Measurements from ENCODE around the gene FRMD8. TPM values are rescaled to one million over a fixed set of nuclear protein-coding genes. Genes with fewer than 3 reads are reported as not detected.
"Not testable (repeated sequence)": the region's sequence is repeated elsewhere in the genome, so short reads cannot be mapped to it uniquely, and the experiment has no call there.

FRMD8 gene
- total and polyA plus RNA-seq, 2 experiments from 2014 or later = 32.6 to 64.6 TPM

- Histone ChIP-seq H3K4me1 (ENCODE audit: low read depth) (no peaks in the 10 kb centered on the region), H3K9me3 (ENCODE audit: low read depth) (no peaks in the 10 kb centered on the region), H3K4me3 (no peak overlapping the region), H3K27me3 (no peaks in the 10 kb centered on the region), H3K27ac (no peak overlapping the region), H3K36me3 (no peaks in the 10 kb centered on the region)
- DNase-seq (ENCODE audit: low read depth in 1 of 2, low spot score in 1 of 2) = peak in 1 of 2 donors; percentile 62
- TF ChIP-seq CTCF (IDR thresholded peaks at IDR 0.05; ENCODE audit: low read depth, low read length) = no peak
Observed at GRCh38 chr11:65446446-65447277, 60.2 kb downstream of the FRMD8 start.

GRCh38 chr11:65448074-65448417 lies 61.6 kb downstream of the FRMD8 start:
- Histone ChIP-seq H3K27ac (no peak overlapping the region), H3K9me3 (ENCODE audit: low read depth) (no peaks in the 10 kb centered on the region), H3K36me3 (no peaks in the 10 kb centered on the region), H3K4me1 (ENCODE audit: low read depth) (no peaks in the 10 kb centered on the region), H3K27me3 (no peaks in the 10 kb centered on the region), H3K4me3 (no peak overlapping the region)
- DNase-seq (ENCODE audit: low read depth in 1 of 2, low spot score in 1 of 2) = peak in 1 of 2 donors; percentile 55
- TF ChIP-seq CTCF (IDR thresholded peaks at IDR 0.05; ENCODE audit: low read depth, low read length) = no peak

GRCh38 chr11:65448418-65449105 lies 62.1 kb downstream of the FRMD8 start:
- no peaks in the 10 kb centered on the region for H3K36me3 ChIP-seq
- no peaks in the 10 kb centered on the region for H3K4me1 ChIP-seq (ENCODE audit: low read depth)
- H3K27ac ChIP-seq = no peak overlapping the region
- no peaks in the 10 kb centered on the region for H3K27me3 ChIP-seq
- no peak overlapping the region for H3K4me3 ChIP-seq
- no peaks in the 10 kb centered on the region for H3K9me3 ChIP-seq (ENCODE audit: low read depth)
- TF ChIP-seq CTCF (IDR thresholded peaks at IDR 0.05; ENCODE audit: low read depth, low read length) = peak; percentile 12
- peak in 1 of 2 donors; percentile 85 for DNase-seq (ENCODE audit: low read depth in 1 of 2, low spot score in 1 of 2)

- H3K9me3 ChIP-seq (ENCODE audit: low read depth); H3K27me3 ChIP-seq; H3K4me1 ChIP-seq (ENCODE audit: low read depth); H3K4me3 ChIP-seq; H3K27ac ChIP-seq; DNase-seq (ENCODE audit: low read depth in 1 of 2, low spot score in 1 of 2); H3K36me3 ChIP-seq: not testable (repeated sequence)
Observed at GRCh38 chr11:65451301-65451700, 64.9 kb downstream of the FRMD8 start.

- not testable (repeated sequence) for H3K9me3 ChIP-seq (ENCODE audit: low read depth); H3K27ac ChIP-seq; H3K4me3 ChIP-seq; H3K36me3 ChIP-seq; H3K4me1 ChIP-seq (ENCODE audit: low read depth); DNase-seq (ENCODE audit: low read depth in 1 of 2, low spot score in 1 of 2); H3K27me3 ChIP-seq
Observed at GRCh38 chr11:65452259-65452658, 65.8 kb downstream of the FRMD8 start.

- Histone ChIP-seq H3K4me1 (ENCODE audit: low read depth) (no peaks in the 10 kb centered on the region), H3K9me3 (ENCODE audit: low read depth) (no peaks in the 10 kb centered on the region), H3K27me3 (no peaks in the 10 kb centered on the region), H3K36me3 (no peaks in the 10 kb centered on the region), H3K27ac (no peak overlapping the region), H3K4me3 (no peak overlapping the region)
- DNase-seq (ENCODE audit: low read depth in 1 of 2, low spot score in 1 of 2) = peak in 1 of 2 donors; percentile 74
- no peak for TF ChIP-seq CTCF (IDR thresholded peaks at IDR 0.05; ENCODE audit: low read depth, low read length)
Observed at GRCh38 chr11:65452806-65453490, 66.5 kb downstream of the FRMD8 start.

All from cardiac muscle cell (in vitro differentiated cells and primary cell).